GM18858 (cell line): Measurements from ENCODE around the gene OR9G4.

Experiments
- ATAC-seq: cut with Tn5 transposase; IDR thresholded peaks from one replicate; pipeline ENCODE4 v1.9.1; 2021; ENCODE audit not compliant: unreplicated experiment

OR9G4 gene

GRCh38 chr11:56748597-56748996, at the start of gene OR9G4:
OR9G4 (minus strand) TSS chr11:56748697; CDS start chr11:56743766, 4,931 bp downstream.
- no peak for ATAC-seq

- no peak for ATAC-seq
Observed at GRCh38 chr11:56783448-56784041, 35.0 kb upstream of the OR9G4 start.

- peak; percentile 85 for ATAC-seq
Observed at GRCh38 chr11:56782167-56782847, 33.8 kb upstream of the OR9G4 start.

GRCh38 chr11:56776809-56777208, 28.3 kb upstream of the OR9G4 start:
- no peak for ATAC-seq

- ATAC-seq, result no peak
Observed at GRCh38 chr11:56764976-56765375, 16.5 kb upstream of the OR9G4 start.

GRCh38 chr11:56751480-56751879, 3.0 kb upstream of the OR9G4 start:
- ATAC-seq, result no peak

GRCh38 chr11:56750190-56750589, 1.7 kb upstream of the OR9G4 start:
- ATAC-seq, result no peak

- no peak for ATAC-seq
Observed at GRCh38 chr11:56740886-56741285, 7.6 kb downstream of the OR9G4 start.

- ATAC-seq, result no peak
Observed at GRCh38 chr11:56740107-56740506, 8.4 kb downstream of the OR9G4 start.

GRCh38 chr11:56720513-56720912, 28.0 kb downstream of the OR9G4 start:
- ATAC-seq, result no peak

- ATAC-seq, result no peak
Observed at GRCh38 chr11:56716379-56716854, 32.1 kb downstream of the OR9G4 start.

GRCh38 chr11:56714206-56714605, 34.3 kb downstream of the OR9G4 start:
- no peak for ATAC-seq

GRCh38 chr11:56706486-56706885, 42.0 kb downstream of the OR9G4 start:
- ATAC-seq, result no peak

GRCh38 chr11:56705784-56706396, 42.6 kb downstream of the OR9G4 start:
- ATAC-seq, result no peak

- no peak for ATAC-seq
Observed at GRCh38 chr11:56700914-56701485, 47.5 kb downstream of the OR9G4 start.

GRCh38 chr11:56700242-56700913, 48.1 kb downstream of the OR9G4 start:
- ATAC-seq, result no peak

GRCh38 chr11:56698795-56699194, 49.7 kb downstream of the OR9G4 start, which contains the start of gene OR9G1:
OR9G1 (plus strand) TSS chr11:56699095; CDS start chr11:56700388, 1,293 bp downstream.
- ATAC-seq, result no peak

- no peak for ATAC-seq
Observed at GRCh38 chr11:56693428-56693827, 55.1 kb downstream of the OR9G4 start.
